GM23338 (cell line): ENCODE data around the gene UHRF2. TPM values are rescaled to one million over a fixed set of nuclear protein-coding genes. Genes with fewer than 3 reads are reported as not detected.

Experiments
- ATAC-seq: fragments of 200-7000 bp; cut with Tn5 transposase; 3 replicates; pipeline ENCODE4 v1.9.1; 2020
- DNase-seq: peaks from one replicate; pipeline ENCODE4 v3.0.0-alpha.2; 2015; ENCODE audit warnings: low spot score
- H2AFZ ChIP-seq: fragments of 200-600 bp; sonication (generic); 2 replicates; pipeline ENCODE4 v1.8.0; 2016; ENCODE audit warnings: antibody characterized with exemption, mild to moderate bottlenecking, moderate library complexity
- H3F3A ChIP-seq: fragments of 200-600 bp; sonication (generic); replicated peaks from 2 replicates; pipeline ENCODE4 v1.8.0; 2017; ENCODE audit warnings: antibody characterized with exemption, mixed run types, low read depth
- H3K27ac ChIP-seq: fragments of 200-600 bp; sonication (generic); 2 replicates; pipeline ENCODE4 v1.6.1; 2016; ENCODE audit warnings: low read depth
- H3K27me3 ChIP-seq: fragments of 200-600 bp; sonication (generic); 2 replicates; pipeline ENCODE4 v1.8.0; 2016; ENCODE audit warnings: mild to moderate bottlenecking, mixed run types, moderate library complexity; ENCODE audit not compliant: insufficient read depth
- H3K36me3 ChIP-seq: fragments of 200-600 bp; sonication (generic); 2 replicates; pipeline ENCODE4 v1.8.0; 2016; ENCODE audit warnings: mild to moderate bottlenecking; ENCODE audit not compliant: insufficient read depth
- H3K4me1 ChIP-seq: fragments of 200-600 bp; sonication (generic); 2 replicates; pipeline ENCODE4 v1.8.0; 2016; ENCODE audit warnings: mild to moderate bottlenecking, moderate library complexity; ENCODE audit not compliant: insufficient read depth
- H3K4me2 ChIP-seq: fragments of 200-600 bp; sonication (generic); 2 replicates; pipeline ENCODE4 v1.7.1; 2017; ENCODE audit warnings: mixed run types
- H3K4me3 ChIP-seq: fragments of 200-600 bp; sonication (generic); 2 replicates; pipeline ENCODE4 v1.6.1; 2016; ENCODE audit warnings: mixed run types
- H3K79me2 ChIP-seq: fragments of 200-600 bp; sonication (generic); replicated peaks from 2 replicates; pipeline ENCODE4 v1.8.0; 2017; ENCODE audit warnings: mild to moderate bottlenecking; ENCODE audit not compliant: insufficient read depth
- H3K9me2 ChIP-seq: fragments of 200-600 bp; sonication (generic); 2 replicates; pipeline ENCODE4 v1.8.0; 2017; ENCODE audit not compliant: insufficient read depth
- H4K20me1 ChIP-seq: fragments of 200-600 bp; sonication (generic); replicated peaks from 2 replicates; pipeline ENCODE4 v1.8.0; 2017; ENCODE audit warnings: mild to moderate bottlenecking; ENCODE audit not compliant: insufficient read depth
- H3K27ac Mint-ChIP-seq: 2 replicates; pipeline ENCODE4 v1.8.0; 2020; ENCODE audit warnings: inconsistent platforms, mild to moderate bottlenecking, moderate library complexity, mixed read lengths
- H3K27me3 Mint-ChIP-seq: 3 replicates; pipeline ENCODE4 v1.8.0; 2022; ENCODE audit warnings: low read depth, mild to moderate bottlenecking, moderate library complexity, mixed read lengths, inconsistent platforms; ENCODE audit not compliant: insufficient read depth, poor library complexity
- H3K36me3 Mint-ChIP-seq: 3 replicates; pipeline ENCODE4 v1.8.0; 2021; ENCODE audit warnings: low read depth, mild to moderate bottlenecking, inconsistent platforms, moderate library complexity, mixed read lengths
- H3K4me1 Mint-ChIP-seq: 3 replicates; pipeline ENCODE4 v1.8.0; 2020; ENCODE audit warnings: mild to moderate bottlenecking, inconsistent platforms, mixed read lengths
- H3K4me3 Mint-ChIP-seq: 3 replicates; pipeline ENCODE4 v1.8.0; 2021; ENCODE audit warnings: moderate library complexity, mild to moderate bottlenecking, inconsistent platforms, mixed read lengths
- H3K9me3 Mint-ChIP-seq: 3 replicates; pipeline ENCODE4 v1.8.0; 2020; ENCODE audit warnings: moderate library complexity, mild to moderate bottlenecking, inconsistent platforms, mixed read lengths
- CREB1 ChIP-seq: fragments of 250-450 bp; sonication (Bioruptor Pico); IDR thresholded peaks from 2 replicates; pipeline ENCODE4 v1.5.0; 2020; ENCODE audit warnings: low read depth, mild to moderate bottlenecking, moderate library complexity
- CTCF ChIP-seq, 2 experiments: fragments of 200-600 bp in 1 of 2; sonication (generic) in 1 of 2; conservative IDR thresholded peaks; 2 replicates each; pipeline versions ENCODE4 v1.5.1 to v1.6.1; 2016 to 2017; ENCODE audit warnings: antibody characterized with exemption in 2 of 2, low read depth in 2 of 2, mild to moderate bottlenecking in 2 of 2, moderate library complexity in 1 of 2
- ETS1 ChIP-seq: IDR thresholded peaks from 2 replicates; pipeline ENCODE4 v1.6.1; 2016; ENCODE audit warnings: antibody characterized with exemption
- EZH2 ChIP-seq: fragments of 200-600 bp; sonication (generic); IDR thresholded peaks from one replicate; pipeline ENCODE4 v1.8.0; 2017; ENCODE audit warnings: antibody characterized with exemption, mild to moderate bottlenecking, low read depth; ENCODE audit not compliant: unreplicated experiment
- EZH2phosphoT487 ChIP-seq: fragments of 200-600 bp; sonication (generic); IDR thresholded peaks from one replicate; pipeline ENCODE4 v1.8.1; 2018; ENCODE audit warnings: antibody characterized with exemption; ENCODE audit not compliant: unreplicated experiment
- JUNB ChIP-seq: IDR thresholded peaks from one replicate; pipeline ENCODE4 v1.6.1; 2016; ENCODE audit warnings: antibody characterized with exemption; ENCODE audit not compliant: unreplicated experiment
- NANOG ChIP-seq: IDR thresholded peaks from 2 replicates; pipeline ENCODE4 v1.6.1; 2016; ENCODE audit warnings: antibody characterized with exemption, borderline replicate concordance
- POLR2AphosphoS5 ChIP-seq: IDR thresholded peaks from 2 replicates; pipeline ENCODE4 v1.6.1; 2016; ENCODE audit warnings: antibody characterized with exemption, low read depth
- REST ChIP-seq: IDR thresholded peaks from one replicate; pipeline ENCODE4 v1.6.1; 2018; ENCODE audit warnings: antibody characterized with exemption; ENCODE audit not compliant: unreplicated experiment
- STAT1 ChIP-seq: IDR thresholded peaks from one replicate; pipeline ENCODE4 v1.6.1; 2016; ENCODE audit warnings: antibody characterized with exemption; ENCODE audit not compliant: unreplicated experiment
- ZNF114 ChIP-seq: fragments of 250-450 bp; sonication (Bioruptor Pico); IDR thresholded peaks from 2 replicates; pipeline ENCODE4 v1.5.0; 2020; ENCODE audit warnings: mild to moderate bottlenecking, moderate library complexity
- ZNF331 ChIP-seq: fragments of 250-450 bp; sonication (Bioruptor Pico); IDR thresholded peaks from 2 replicates; pipeline ENCODE4 v1.5.0; 2020; ENCODE audit warnings: low read depth, mild to moderate bottlenecking, moderate library complexity
- ZNF462 ChIP-seq: fragments of 250-450 bp; sonication (Bioruptor Pico); IDR thresholded peaks from 2 replicates; pipeline ENCODE4 v1.5.0; 2020; ENCODE audit warnings: mild to moderate bottlenecking, moderate library complexity
- polyA plus RNA-seq: library from polyadenylated mRNA; unstranded; fragments of >200 nt; fragmentation: Nextera tagmentation; extraction: Ambion mirVana; gene quantifications from 2 replicates; pipeline ENCODE4 v1.2.1, GENCODE V29; 2016
- total RNA-seq: library from RNA; depleted of rRNA; stranded (reverse); fragments of >200 nt; shearing (Covaris generic); gene quantifications from 2 replicates; pipeline ENCODE4 v1.2.3, GENCODE V29; 2014

Gene UHRF2
- total and polyA plus RNA-seq, 2 experiments from 2014 or later, result 15.1 to 51.6 TPM

- no peak overlapping the region for H3K27ac Mint-ChIP-seq
- Histone ChIP-seq H3K79me2 (no peaks in the 10 kb centered on the region), H3K9me2 (no peaks in the 10 kb centered on the region), H3K4me2 (no peak overlapping the region), H3K27me3 (no peaks in the 10 kb centered on the region), H3K36me3 (peaks cover 42% of the 10 kb centered on the region), H2AFZ (no peak overlapping the region), H4K20me1 (no peaks in the 10 kb centered on the region), H3K4me3 (no peak overlapping the region), H3K4me1 (no peaks in the 10 kb centered on the region), H3K27ac (no peak overlapping the region), H3F3A (no peaks in the 10 kb centered on the region)
- DNase-seq (no peak), ATAC-seq (no peak)
- TF ChIP-seq NANOG (no peak), CTCF (conservative IDR thresholded peaks at IDR 0.05; ENCODE audit: low read depth in 2 of 2) (no peak), ZNF114 (CRISPR knock-in tag) (no peak), ZNF331 (CRISPR knock-in tag) (no peak), POLR2AphosphoS5 (no peak), ZNF462 (no peak), ETS1 (no peak), STAT1 (no peak), EZH2 (no peak), CREB1 (CRISPR knock-in tag) (no peak), EZH2phosphoT487 (no peak), REST (no peak), JUNB (no peak)
- H3K4me3 Mint-ChIP-seq, result no peak overlapping the region
- H3K27me3 Mint-ChIP-seq, result peaks cover 4% of the 10 kb centered on the region
- no peaks in the 10 kb centered on the region for H3K4me1 Mint-ChIP-seq
- peaks cover 34% of the 10 kb centered on the region for H3K36me3 Mint-ChIP-seq
- H3K9me3 Mint-ChIP-seq, result no peaks in the 10 kb centered on the region
Measured at GRCh38 chr9:6549106-6549800, 136.3 kb downstream of the UHRF2 start.
